ENCODE data around the gene SIGLECL1. TPM values are rescaled to one million over a fixed set of nuclear protein-coding genes. Genes with fewer than 3 reads are reported as not detected.

The SIGLECL1 gene
- total and polyA plus RNA-seq, 2 donors from 2014 or later = not detected

DNA sequence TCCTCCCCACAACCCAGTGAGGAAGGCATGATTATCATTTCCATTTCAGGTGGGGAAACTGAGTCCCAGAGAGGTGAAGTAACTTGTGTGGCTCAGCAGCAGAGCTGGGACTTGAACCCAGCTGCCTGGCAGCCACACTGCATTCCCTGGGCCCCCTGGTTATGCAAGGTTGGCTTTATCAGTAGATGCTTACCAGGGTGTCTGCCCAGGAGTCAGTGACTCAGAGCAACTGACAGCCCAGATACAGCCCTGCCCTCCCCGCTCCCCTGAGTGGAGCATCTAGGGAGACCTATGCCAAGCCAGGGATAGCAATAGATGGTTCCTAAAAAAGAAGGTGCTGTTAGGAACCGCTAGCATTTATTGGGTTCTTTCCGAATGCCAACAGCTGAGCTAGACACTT lies 66.5 kb downstream of the SIGLECL1 start:
- H3K27ac ChIP-seq (ENCODE audit: low read depth in 2 of 2, low read length in 2 of 2) = no peak overlapping the region
- peaks cover 0 to 7% (median 3%) of the 10 kb centered on the region in 3 donors for H3K4me1 ChIP-seq (ENCODE audit: control insufficient read depth in 2 of 3, insufficient read depth in 2 of 3, low read depth in 1 of 3, low read length in 3 of 3)
- H3K36me3 ChIP-seq (ENCODE audit: control insufficient read depth in 2 of 3, insufficient read depth in 3 of 3, low read length in 3 of 3) = no peaks in the 10 kb centered on the region
- no peak for DNase-seq
- FAIRE-seq = no peak
- no peak overlapping the region for H3K4me3 ChIP-seq (ENCODE audit: low read length in 3 of 3)
- H3K27me3 ChIP-seq (ENCODE audit: control insufficient read depth, insufficient read depth, low read length) = peaks cover 3% of the 10 kb centered on the region
- H3K9me3 ChIP-seq (ENCODE audit: control insufficient read depth in 2 of 3, insufficient read depth in 1 of 3, low read length in 3 of 3) = peaks cover 0 to 4% (median 0%) of the 10 kb centered on the region in 3 donors
- intact Hi-C loops (cut with DNase I) = no loop called here
- no peak overlapping the region for H3K9ac ChIP-seq (ENCODE audit: low read length in 3 of 3)
- TF ChIP-seq, protein P1, sequence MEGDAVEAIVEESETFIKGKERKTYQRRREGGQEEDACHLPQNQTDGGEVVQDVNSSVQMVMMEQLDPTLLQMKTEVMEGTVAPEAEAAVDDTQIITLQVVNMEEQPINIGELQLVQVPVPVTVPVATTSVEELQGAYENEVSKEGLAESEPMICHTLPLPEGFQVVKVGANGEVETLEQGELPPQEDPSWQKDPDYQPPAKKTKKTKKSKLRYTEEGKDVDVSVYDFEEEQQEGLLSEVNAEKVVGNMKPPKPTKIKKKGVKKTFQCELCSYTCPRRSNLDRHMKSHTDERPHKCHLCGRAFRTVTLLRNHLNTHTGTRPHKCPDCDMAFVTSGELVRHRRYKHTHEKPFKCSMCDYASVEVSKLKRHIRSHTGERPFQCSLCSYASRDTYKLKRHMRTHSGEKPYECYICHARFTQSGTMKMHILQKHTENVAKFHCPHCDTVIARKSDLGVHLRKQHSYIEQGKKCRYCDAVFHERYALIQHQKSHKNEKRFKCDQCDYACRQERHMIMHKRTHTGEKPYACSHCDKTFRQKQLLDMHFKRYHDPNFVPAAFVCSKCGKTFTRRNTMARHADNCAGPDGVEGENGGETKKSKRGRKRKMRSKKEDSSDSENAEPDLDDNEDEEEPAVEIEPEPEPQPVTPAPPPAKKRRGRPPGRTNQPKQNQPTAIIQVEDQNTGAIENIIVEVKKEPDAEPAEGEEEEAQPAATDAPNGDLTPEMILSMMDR (IDR thresholded peaks at IDR 0.05; ENCODE audit: borderline replicate concordance, extremely low read depth, insufficient read depth) = no peak

DNA sequence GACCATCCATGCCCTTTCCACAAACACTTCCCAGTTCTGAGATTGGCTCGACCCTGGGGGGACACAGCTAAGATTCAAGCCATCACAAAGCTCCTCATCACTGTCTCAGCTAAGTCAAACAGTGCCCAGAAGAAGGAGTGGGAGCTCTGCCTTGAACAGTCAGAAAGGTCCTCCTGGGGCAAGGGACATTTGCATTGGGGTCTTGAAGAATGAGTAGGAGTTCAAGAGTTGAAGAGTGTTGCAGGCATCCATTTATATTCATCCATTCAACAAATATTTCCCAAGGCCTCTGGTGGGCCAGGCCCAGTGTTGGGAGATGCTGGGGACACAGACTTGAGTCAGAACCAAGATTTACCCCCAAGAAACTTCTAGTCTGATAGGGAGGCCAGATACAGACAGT lies 67.1 kb downstream of the SIGLECL1 start:
- TF ChIP-seq, protein P1 (IDR thresholded peaks at IDR 0.05; ENCODE audit: borderline replicate concordance, extremely low read depth, insufficient read depth) = no peak
- no peak overlapping the region for H3K4me3 ChIP-seq (ENCODE audit: low read length in 3 of 3)
- H3K4me1 ChIP-seq (ENCODE audit: control insufficient read depth in 2 of 3, insufficient read depth in 2 of 3, low read depth in 1 of 3, low read length in 3 of 3) = peaks cover 0 to 7% (median 3%) of the 10 kb centered on the region in 3 donors
- no peak overlapping the region for H3K27ac ChIP-seq (ENCODE audit: low read depth in 2 of 2, low read length in 2 of 2)
- FAIRE-seq (no peak), DNase-seq (no peak)
- H3K9me3 ChIP-seq (ENCODE audit: control insufficient read depth in 2 of 3, insufficient read depth in 1 of 3, low read length in 3 of 3) = peaks cover 0 to 4% (median 0%) of the 10 kb centered on the region in 3 donors
- H3K9ac ChIP-seq (ENCODE audit: low read length in 3 of 3) = no peak overlapping the region
- H3K27me3 ChIP-seq (ENCODE audit: control insufficient read depth, insufficient read depth, low read length) = peaks cover 3% of the 10 kb centered on the region
- intact Hi-C loops (cut with DNase I) = no loop called here
- H3K36me3 ChIP-seq (ENCODE audit: control insufficient read depth in 2 of 3, insufficient read depth in 3 of 3, low read length in 3 of 3) = no peaks in the 10 kb centered on the region

Small RNA genes within 50 kb of the gene (microRNA-seq; reads per million reads assigned to microRNA genes)
- gene MIR8074 = not detected

Other genes starting within 250 kb of the SIGLECL1 start
- gene KLK8, start 249.5 kb upstream of the SIGLECL1 start, total RNA-seq = 4.2 TPM
- 1.3 TPM for gene KLK8, start 249.5 kb upstream of the SIGLECL1 start, polyA plus RNA-seq (ENCODE audit: insufficient read depth, low read depth, low replicate concordance)
- gene KLK10, start 231.4 kb upstream of the SIGLECL1 start, total RNA-seq = 0.63 TPM
- not detected for gene KLK10, start 231.4 kb upstream of the SIGLECL1 start, polyA plus RNA-seq (ENCODE audit: insufficient read depth, low read depth, low replicate concordance)
- gene KLK11, start 224.5 kb upstream of the SIGLECL1 start, total RNA-seq = 0.47 TPM
- not detected for gene KLK11, start 224.5 kb upstream of the SIGLECL1 start, polyA plus RNA-seq (ENCODE audit: insufficient read depth, low read depth, low replicate concordance)
- gene KLK12, start 216.1 kb upstream of the SIGLECL1 start, total RNA-seq = not detected
- not detected for gene KLK12, start 216.1 kb upstream of the SIGLECL1 start, polyA plus RNA-seq (ENCODE audit: insufficient read depth, low read depth, low replicate concordance)
- gene KLK13, start 186.0 kb upstream of the SIGLECL1 start, total RNA-seq = not detected
- not detected for gene KLK13, start 186.0 kb upstream of the SIGLECL1 start, polyA plus RNA-seq (ENCODE audit: insufficient read depth, low read depth, low replicate concordance)
- 0.22 TPM for gene KLK14, start 168.2 kb upstream of the SIGLECL1 start, total RNA-seq
- gene KLK14, start 168.2 kb upstream of the SIGLECL1 start, polyA plus RNA-seq (ENCODE audit: insufficient read depth, low read depth, low replicate concordance) = not detected
- 8.4 TPM for gene CTU1, start 142.7 kb upstream of the SIGLECL1 start, total RNA-seq
- gene CTU1, start 142.7 kb upstream of the SIGLECL1 start, polyA plus RNA-seq (ENCODE audit: insufficient read depth, low read depth, low replicate concordance) = 5.2 TPM
- 8.1 TPM for gene SIGLEC9, start 126.2 kb upstream of the SIGLECL1 start, total RNA-seq
- gene SIGLEC9, start 126.2 kb upstream of the SIGLECL1 start, polyA plus RNA-seq (ENCODE audit: insufficient read depth, low read depth, low replicate concordance) = 1.6 TPM
- gene SIGLEC7, start 108.8 kb upstream of the SIGLECL1 start, total RNA-seq = 4.0 TPM
- gene SIGLEC7, start 108.8 kb upstream of the SIGLECL1 start, polyA plus RNA-seq (ENCODE audit: insufficient read depth, low read depth, low replicate concordance) = 1.2 TPM
- 14.0 TPM for gene CD33, start 26.0 kb upstream of the SIGLECL1 start, total RNA-seq
- 2.6 TPM for gene CD33, start 26.0 kb upstream of the SIGLECL1 start, polyA plus RNA-seq (ENCODE audit: insufficient read depth, low read depth, low replicate concordance)
- not detected for gene IGLON5, start 60.6 kb downstream of the SIGLECL1 start, total RNA-seq
- 0.15 TPM for gene IGLON5, start 60.6 kb downstream of the SIGLECL1 start, polyA plus RNA-seq (ENCODE audit: insufficient read depth, low read depth, low replicate concordance)
- 1.8 TPM for gene VSIG10L, start 91.1 kb downstream of the SIGLECL1 start, total RNA-seq
- gene VSIG10L, start 91.1 kb downstream of the SIGLECL1 start, polyA plus RNA-seq (ENCODE audit: insufficient read depth, low read depth, low replicate concordance) = 2.2 TPM
- gene ETFB, start 115.3 kb downstream of the SIGLECL1 start, total RNA-seq = 76.8 TPM
- 620 TPM for gene ETFB, start 115.3 kb downstream of the SIGLECL1 start, polyA plus RNA-seq (ENCODE audit: insufficient read depth, low read depth, low replicate concordance)
- gene CLDND2, start 117.9 kb downstream of the SIGLECL1 start, total RNA-seq = 1.1 TPM
- gene CLDND2, start 117.9 kb downstream of the SIGLECL1 start, polyA plus RNA-seq (ENCODE audit: insufficient read depth, low read depth, low replicate concordance) = 6.9 TPM
- gene NKG7, start 121.6 kb downstream of the SIGLECL1 start, total RNA-seq = 7.9 TPM
- gene NKG7, start 121.6 kb downstream of the SIGLECL1 start, polyA plus RNA-seq (ENCODE audit: insufficient read depth, low read depth, low replicate concordance) = 3.5 TPM
- not detected for gene LIM2, start 136.9 kb downstream of the SIGLECL1 start, total RNA-seq
- not detected for gene LIM2, start 136.9 kb downstream of the SIGLECL1 start, polyA plus RNA-seq (ENCODE audit: insufficient read depth, low read depth, low replicate concordance)
- not detected for gene C19orf84, start 139.5 kb downstream of the SIGLECL1 start, total RNA-seq
- gene C19orf84, start 139.5 kb downstream of the SIGLECL1 start, polyA plus RNA-seq (ENCODE audit: insufficient read depth, low read depth, low replicate concordance) = not detected
- 33.8 TPM for gene SIGLEC10, start 166.6 kb downstream of the SIGLECL1 start, total RNA-seq
- 0.34 TPM for gene SIGLEC10, start 166.6 kb downstream of the SIGLECL1 start, polyA plus RNA-seq (ENCODE audit: insufficient read depth, low read depth, low replicate concordance)
- gene SIGLEC8, start 207.4 kb downstream of the SIGLECL1 start, total RNA-seq = 1.8 TPM
- gene SIGLEC8, start 207.4 kb downstream of the SIGLECL1 start, polyA plus RNA-seq (ENCODE audit: insufficient read depth, low read depth, low replicate concordance) = not detected
- not detected for gene CEACAM18, start 227.5 kb downstream of the SIGLECL1 start, total RNA-seq
- not detected for gene CEACAM18, start 227.5 kb downstream of the SIGLECL1 start, polyA plus RNA-seq (ENCODE audit: insufficient read depth, low read depth, low replicate concordance)